AG04450 (cell line): Measurements from ENCODE around the gene NKX1-2. TPM values are rescaled to one million over a fixed set of nuclear protein-coding genes. Genes with fewer than 3 reads are reported as not detected.

ENCODE experiments used
- CTCF ChIA-PET: fragments of 300-600, 350-600 bp; formaldehyde crosslinking; extraction: SDS; loops from one replicate; lab custom pipeline; 2022; ENCODE audit warnings: antibody characterized with exemption, inconsistent platforms; lab: Charles Lee
- POLR2A ChIA-PET: fragments of 350-600 bp; formaldehyde crosslinking; extraction: SDS; loops from one replicate; lab custom pipeline; 2021; ENCODE audit warnings: antibody characterized with exemption, inconsistent platforms; lab: Yijun Ruan, JAX
- DNase-seq: peaks from one replicate; pipeline ENCODE4 v3.0.0-alpha.2; 2011; ENCODE audit warnings: low read depth, low spot score
- H3K27ac ChIP-seq: one replicate; pipeline ENCODE4 v1.5.1; 2012; ENCODE audit warnings: low read depth, low read length, control low read depth
- H3K27me3 ChIP-seq: one replicate; pipeline ENCODE4 v1.6.0; 2012; ENCODE audit warnings: low read length; ENCODE audit not compliant: control insufficient read depth, insufficient read depth
- H3K4me3 ChIP-seq: 2 replicates; pipeline ENCODE4 v1.5.1; 2011; ENCODE audit warnings: mild to moderate bottlenecking, low read depth, low read length, control low read depth
- H3K9me3 ChIP-seq: 2 replicates; pipeline ENCODE4 v1.5.1; 2012; ENCODE audit warnings: low read length; ENCODE audit not compliant: control insufficient read depth, insufficient read depth
- CTCF ChIP-seq: IDR thresholded peaks from 2 replicates; pipeline ENCODE4 v1.5.1; 2011; ENCODE audit warnings: low read depth, low read length, control low read depth, inconsistent platforms
- polyA plus RNA-seq: library from polyadenylated mRNA; depleted of rRNA; stranded (reverse); fragments of >200 nt; gene quantifications from 2 replicates; pipeline ENCODE4 v1.2.3, GENCODE V29; 2011

NKX1-2 gene
- polyA plus RNA-seq, 1 experiment = not detected

GRCh38 chr10:124465777-124466488 is 16.1 kb upstream of the NKX1-2 start:
- Histone ChIP-seq H3K27ac (peak overlapping the region; percentile 11), H3K4me3 (no peak overlapping the region), H3K9me3 (no peaks in the 10 kb centered on the region; the same call in 1 of the 2 replicates), H3K27me3 (no peaks in the 10 kb centered on the region)
- POLR2A ChIA-PET = no interaction called here
- DNase-seq = no peak
- CTCF ChIA-PET = no interaction called here
- no peak for TF ChIP-seq CTCF

- Histone ChIP-seq H3K27ac (no peak overlapping the region), H3K27me3 (no peaks in the 10 kb centered on the region), H3K9me3 (no peaks in the 10 kb centered on the region; the same call in 1 of the 2 replicates), H3K4me3 (no peak overlapping the region)
- ChIA-PET POLR2A (no interaction called here), CTCF (no interaction called here)
- no peak for DNase-seq
- no peak for TF ChIP-seq CTCF
Observed at GRCh38 chr10:124465003-124465776, 15.4 kb upstream of the NKX1-2 start.

GRCh38 chr10:124464028-124464965 is 14.5 kb upstream of the NKX1-2 start:
- no peak for DNase-seq
- ChIA-PET CTCF (no interaction called here), POLR2A (no interaction called here)
- no peak for TF ChIP-seq CTCF
- Histone ChIP-seq H3K27ac (no peak overlapping the region), H3K4me3 (no peak overlapping the region), H3K9me3 (no peaks in the 10 kb centered on the region; the same call in 1 of the 2 replicates), H3K27me3 (no peaks in the 10 kb centered on the region)

GRCh38 chr10:124462348-124462695 is 12.5 kb upstream of the NKX1-2 start:
- no peak for TF ChIP-seq CTCF
- ChIA-PET CTCF (no interaction called here), POLR2A (interaction anchor here (2.0 kb wide), 1 partner anchor 43 kb away, joined by 7 read pairs; the partner anchor contains the start of gene OAT)
- Histone ChIP-seq H3K4me3 (peak overlapping the region; percentile 83), H3K9me3 (no peaks in the 10 kb centered on the region; the same call in 1 of the 2 replicates), H3K27me3 (peaks cover 10% of the 10 kb centered on the region), H3K27ac (no peak overlapping the region)
- DNase-seq = no peak
